Activated CD8-positive, alpha-beta memory T cell treated with anti-CD3 and anti-CD28 coated beads, Interleukin-2, amount 50 U/mL, for 4 hours (primary cell): Measurements from ENCODE around the gene ZBTB16.

Source experiments
- DNase-seq: peaks from one replicate; pipeline ENCODE4 v3.0.0-alpha.2; 2020

Gene ZBTB16

DNA sequence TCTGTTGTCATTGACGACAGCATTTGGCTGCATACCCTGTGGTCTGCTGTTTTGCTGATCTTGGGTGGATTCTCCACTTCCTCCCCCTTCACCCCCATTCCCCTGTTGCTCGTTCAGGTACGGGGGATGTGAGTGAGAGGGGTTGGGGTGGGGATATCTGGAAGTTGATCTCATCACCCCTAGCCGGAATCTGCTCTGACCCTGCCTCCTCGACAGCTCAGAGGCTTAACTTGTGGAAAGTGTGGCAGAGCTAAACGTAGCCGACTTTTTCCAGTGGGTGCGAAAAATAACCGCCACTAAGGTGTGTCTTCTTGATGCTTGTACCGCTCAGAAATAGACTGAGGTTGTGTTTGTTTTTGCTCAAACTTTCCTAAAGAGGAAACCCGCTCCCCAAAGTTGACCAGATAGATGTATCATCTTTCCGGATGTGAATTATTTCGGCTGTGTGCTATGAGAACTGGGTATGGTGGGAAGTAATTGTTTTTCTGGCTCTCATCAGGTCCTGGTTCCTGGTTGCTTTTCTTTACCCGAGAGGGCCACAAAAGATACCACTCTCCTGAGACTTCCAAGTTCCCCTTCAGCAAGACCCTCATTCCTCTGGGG, 6.6 kb downstream of the ZBTB16 start:
- DNase-seq = no peak

DNA sequence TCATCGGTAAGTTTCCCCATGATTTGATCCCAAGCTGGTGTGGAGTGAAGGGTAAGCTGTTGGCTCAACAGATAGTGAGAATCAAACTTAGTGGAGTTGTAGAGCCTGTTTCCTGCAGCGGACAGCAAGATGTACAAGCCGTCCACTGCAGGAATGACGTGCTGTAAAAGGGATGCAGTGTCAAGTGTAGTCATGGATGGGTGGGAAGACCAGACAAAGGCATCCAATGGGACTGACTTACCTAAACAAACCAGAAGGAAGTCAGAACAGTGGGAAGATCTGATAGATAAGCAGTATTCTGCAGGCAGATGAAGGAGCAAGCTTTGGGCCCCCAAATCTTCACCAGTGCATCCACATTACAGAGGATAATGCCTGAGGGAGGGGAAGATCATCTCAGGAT, 8.8 kb downstream of the ZBTB16 start:
- no peak for DNase-seq

DNA sequence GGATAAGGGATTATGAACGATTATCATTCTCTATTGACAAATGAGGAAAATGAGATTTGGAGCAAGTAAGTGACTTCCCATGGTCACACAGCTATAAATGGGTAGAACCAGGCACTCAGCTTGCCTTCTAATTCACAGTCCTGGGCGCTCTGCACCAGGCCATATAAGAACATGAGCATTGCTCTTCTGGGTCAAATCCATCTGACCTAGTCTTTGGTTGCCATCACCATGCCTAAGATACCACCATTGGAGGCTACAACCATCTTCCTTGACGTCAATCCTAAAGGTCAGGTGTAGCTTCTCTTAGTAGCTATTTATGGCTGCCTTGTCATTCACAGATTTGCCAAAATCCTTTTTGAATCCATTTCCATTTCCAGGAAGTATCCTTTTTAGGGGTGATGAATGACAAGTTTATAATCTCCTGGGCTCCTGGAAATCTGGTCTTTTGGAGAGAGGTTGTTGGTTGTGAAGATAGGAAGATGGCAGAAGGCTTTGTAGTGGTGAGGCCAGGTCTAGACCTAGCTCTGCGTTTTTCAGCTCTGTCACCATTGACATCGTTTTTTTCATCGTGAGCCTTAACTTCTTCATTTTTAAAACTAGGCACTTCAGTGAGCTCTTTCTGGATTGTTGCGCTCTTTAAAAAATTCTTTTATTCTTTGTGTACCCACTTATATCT, 11.1 kb downstream of the ZBTB16 start:
- no peak for DNase-seq

DNA sequence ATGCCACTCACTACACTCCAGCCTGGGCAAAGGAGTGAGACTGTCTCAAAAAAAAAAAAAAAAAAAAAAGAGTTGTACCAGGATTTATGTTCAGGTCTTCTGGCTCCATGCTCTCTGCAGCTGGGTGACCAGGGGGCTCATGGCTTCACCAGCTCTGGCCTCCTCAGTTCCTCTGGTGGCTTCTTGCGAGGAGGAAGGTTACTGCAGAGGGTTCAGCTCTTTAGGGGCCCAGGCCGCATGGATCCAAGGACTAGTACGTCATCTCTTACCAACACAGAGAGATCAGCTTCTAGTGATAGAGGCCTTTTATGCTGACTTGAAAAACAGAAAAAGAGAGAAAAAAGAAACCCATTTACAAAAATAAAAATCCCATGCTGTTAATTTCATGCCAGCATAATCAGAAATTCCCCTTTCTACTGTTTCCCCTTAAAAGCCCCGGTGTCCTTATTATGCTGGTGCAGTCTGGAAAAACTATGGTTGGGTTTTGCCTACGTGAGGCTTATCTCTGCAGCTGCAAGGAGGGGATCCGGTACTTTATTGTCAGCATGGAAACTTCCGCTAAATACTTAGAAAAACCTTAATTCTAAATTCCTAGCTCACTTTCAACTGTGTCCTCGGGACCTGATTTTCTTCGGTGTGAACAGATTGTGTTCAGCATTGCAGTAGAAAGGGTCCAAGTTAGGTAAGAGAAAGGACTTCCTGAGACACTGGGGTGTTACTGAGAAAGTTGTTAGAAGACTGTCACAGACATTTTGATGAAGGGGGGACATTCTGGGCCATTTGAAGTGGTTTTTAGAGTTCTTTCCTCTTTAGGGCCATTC, 13.7 kb downstream of the ZBTB16 start:
- no peak for DNase-seq

DNA sequence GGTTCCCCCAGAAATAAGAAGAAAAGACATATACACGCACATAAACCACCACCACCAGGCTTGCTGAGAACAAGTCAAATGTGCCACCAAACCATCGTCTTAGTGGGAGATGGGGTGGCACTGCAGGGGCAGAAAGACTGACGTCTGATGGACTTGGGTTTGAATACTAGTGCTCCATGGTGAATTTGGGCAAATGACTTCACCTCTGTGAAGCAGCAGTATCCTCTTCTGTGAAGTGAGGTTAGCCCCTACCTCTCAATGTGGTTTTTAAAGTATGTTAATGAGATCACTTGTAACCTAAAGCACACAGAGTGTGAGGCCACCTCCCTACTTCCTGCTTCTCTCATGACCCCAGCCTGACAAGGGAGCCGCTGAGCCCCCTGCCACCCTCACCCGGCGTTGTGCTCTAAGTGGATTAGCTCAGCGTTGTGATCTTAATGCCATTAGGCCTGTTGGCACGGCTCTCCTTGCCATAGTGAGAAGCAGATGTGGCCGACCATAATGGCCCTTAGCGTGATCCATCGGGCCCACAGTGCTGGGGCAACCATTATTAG, 14.4 kb downstream of the ZBTB16 start:
- no peak for DNase-seq

DNA sequence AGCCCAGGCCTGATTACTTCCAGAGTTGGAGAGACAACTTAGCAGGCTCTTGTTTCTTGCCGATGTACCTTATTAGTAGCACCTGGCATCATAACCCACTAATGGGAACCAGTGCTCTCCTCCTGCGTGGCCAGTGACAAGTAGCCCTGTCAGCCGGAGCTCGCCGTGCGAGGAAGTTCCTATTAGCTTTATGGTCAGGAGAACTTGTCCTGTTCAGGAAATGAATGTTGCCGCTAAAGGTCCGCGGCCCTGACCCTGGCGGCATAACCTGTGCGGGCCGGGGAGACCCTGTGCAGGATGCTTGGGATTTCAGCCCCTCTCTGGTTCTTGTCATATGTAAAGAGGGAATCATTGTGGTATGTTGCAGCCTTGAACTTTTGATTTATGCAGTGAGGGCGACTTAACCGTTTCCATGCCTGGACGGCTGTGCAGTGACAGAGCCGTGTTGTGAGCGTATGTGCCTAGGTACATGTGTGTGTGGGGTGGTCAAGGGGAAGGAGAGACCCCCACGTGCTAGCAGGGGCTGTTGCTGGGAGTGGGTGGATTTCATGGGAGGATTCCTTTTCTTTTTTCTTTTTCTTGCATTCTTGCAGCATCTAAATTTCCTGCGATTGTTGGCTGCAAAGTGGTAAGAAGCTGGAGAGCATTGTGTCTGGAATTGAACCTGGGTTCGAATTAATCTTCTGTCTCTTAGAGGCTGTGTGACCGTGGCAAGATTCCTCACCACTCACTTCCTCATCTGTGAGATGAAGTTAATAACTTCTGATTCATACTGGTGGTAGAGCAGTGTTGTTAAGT, 15.2 kb downstream of the ZBTB16 start:
- DNase-seq = no peak

DNA sequence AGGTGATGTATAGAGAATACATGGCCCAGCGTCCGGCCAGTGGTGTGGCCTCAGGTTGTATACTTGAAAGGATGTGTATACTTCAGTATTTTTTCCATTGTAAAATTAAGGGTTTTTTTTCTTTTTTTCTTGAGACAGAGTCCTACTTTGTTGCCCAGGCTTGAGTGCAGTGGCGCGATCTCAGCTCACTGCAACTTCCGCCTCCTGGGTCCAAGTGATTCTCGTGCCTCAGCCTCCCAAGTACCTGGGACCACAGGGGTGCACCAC, 15.8 kb downstream of the ZBTB16 start:
- DNase-seq = no peak

DNA sequence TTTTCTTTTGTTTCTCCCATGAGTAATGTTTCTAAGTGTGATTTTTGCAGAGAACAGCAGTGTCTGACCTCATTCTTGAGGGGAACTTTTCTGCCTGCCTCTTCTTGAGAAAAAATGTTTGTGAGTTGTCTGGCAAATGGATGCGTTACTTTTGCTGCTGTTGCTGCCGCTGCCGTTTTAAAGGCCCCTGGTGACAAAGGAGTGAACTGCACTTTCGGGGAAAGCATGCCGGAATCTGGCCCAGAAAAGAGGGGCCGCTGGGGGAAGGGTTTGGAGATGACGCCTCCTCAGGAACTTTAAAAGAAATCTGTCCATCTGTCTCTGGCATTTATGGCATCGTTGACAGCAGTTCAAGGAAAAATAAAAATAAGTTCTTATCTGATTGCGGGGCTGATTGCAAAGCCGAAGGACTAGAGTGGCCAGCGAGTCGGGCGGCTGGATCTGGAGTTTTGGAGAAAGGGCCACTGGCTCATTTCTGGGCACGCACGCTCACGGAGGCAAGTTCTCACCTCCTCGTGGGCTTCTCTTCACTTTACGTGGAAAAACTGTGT, 16.5 kb downstream of the ZBTB16 start:
- DNase-seq = peak; percentile 41

DNA sequence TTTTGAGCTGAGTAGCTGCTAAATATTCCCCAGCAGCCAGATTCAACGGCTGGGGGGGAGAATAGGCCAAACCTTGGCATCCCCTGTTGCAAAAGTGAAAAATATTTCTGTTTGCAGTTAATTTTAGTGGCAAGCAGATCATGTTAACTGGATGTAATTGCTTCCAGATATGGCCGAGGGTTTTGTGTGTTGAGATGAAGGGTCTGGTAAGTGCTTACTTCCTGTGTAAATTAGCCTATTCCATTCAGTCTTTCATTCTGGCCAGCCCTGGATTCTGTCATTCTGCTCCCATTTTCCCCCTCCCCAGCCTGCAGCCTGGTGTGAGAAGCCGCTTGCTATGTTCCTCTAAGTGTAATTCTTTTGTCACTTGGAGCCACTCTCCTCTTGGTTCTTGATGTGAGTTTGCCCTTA, 17.4 kb downstream of the ZBTB16 start:
- DNase-seq = no peak

DNA sequence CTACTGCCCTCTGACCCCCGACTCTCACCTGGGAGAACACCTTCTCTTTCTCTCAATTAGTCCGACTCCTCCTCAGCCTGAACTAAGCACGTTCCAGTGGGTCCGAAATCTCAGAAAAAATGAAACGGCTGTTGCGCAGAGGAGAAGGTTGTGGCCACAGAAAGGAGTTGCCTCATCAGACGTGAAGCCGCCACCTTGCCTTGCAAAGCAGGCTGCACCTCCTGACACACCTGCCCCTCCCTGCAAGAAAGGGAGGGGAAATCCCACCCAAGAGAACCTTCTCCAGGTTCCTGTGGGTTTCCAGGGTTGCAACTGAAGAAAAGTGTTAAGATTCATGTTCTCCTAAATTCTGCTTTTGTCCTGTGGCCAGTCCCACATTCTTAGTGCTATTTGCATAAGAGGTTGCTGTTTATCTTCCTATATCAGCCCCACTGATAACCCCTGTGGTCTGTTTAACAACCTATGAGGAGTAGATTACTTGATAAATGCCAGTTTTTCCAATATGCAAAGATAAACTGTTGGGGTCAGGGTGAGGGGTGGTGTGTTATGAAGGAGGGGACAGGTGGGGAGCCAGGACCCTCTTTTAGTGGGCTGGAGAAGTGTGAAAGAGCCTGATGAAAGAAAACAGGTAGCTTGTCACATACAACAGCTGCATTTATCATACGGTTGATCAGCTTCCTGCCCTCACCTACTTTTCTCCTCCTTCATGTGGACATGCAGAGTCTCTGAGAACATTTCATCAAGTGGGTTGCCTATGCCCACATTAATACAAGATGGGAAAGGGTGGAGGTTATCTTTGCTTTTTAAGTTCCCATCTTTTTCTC, 18.2 kb downstream of the ZBTB16 start:
- DNase-seq = no peak

DNA sequence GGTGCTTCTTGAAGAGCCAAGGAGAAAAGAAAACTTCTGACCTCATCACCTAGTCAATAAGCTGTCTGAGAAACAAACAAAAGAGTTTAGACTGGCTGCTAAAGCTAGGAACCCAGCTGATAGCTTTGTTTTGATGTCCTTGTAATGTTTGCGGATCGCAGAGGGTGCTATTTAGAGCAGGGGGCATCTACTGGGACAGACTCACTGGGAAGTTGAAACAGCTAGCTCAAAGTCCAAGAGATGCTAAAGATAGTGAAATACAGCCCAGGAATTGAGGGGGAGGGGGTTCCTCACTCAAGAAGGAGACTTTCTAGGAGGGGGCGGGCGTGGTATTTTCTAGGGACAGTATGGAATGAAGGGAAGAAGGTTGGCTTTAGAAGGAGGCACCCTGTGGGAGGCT, 18.9 kb downstream of the ZBTB16 start:
- no peak for DNase-seq

DNA sequence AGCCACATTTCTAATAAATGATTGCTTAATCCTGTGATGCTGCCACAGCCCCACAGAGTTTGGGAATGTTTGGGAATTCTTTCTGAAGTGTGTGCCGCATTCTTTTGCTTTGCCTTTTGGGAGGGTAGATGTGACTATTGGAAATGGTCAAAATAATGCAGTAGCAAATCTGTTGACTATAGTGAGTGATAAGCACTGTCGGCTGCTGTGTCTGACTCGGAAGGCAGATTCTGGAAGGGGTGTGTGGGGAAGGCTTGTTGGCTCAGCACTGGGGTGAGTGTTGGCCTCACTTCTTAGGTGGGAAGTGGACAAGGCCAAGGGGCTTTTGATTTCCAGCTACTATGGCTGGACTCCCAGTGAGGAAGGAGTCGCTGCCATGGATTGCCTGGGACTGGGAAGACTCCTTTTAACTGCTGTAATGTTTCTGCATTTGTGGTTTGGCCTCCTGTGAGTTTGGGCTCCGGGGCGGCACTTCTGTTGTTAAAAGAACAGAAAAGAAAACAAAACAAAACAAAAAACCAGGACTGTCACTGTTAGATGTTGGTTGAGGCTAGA, 20.1 kb downstream of the ZBTB16 start:
- no peak for DNase-seq

DNA sequence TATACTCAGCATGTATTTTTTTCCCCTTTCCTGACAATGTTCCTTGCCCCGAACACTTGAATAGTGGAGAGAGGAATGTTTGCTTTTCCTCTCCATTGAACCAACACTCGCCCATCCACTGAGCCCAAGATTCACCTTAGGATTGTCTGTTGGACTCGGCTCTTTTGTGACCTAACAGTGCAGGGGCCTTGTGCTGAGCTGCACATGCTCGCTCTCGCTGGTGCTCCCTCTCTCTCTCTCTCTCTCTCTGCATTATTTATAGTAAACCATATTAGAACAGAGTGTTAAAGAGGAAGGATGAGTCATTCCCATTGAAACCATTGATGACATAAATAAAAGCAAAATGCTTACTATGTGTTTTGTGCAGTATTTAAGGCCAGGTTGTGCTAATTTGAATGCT, 20.7 kb downstream of the ZBTB16 start:
- DNase-seq = no peak

DNA sequence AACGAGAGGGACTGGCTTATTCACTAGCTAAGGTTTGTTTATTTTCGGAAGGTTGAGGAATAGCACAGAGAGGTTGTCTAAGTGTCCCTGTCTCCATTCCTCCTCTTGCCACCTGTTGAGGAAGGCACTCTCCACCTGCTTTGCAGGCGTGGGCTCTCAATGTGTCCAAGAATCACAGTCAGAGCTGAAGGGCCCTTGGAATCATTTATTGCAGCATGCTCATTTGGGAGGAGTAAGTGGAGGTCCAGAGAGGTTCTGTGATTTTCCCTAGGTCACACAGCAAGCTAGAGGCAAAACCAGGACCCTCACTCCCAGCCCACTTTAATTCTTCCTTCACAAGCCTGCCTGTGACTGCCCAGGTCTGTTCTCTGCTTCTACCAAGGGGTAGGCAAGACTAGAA, 21.3 kb downstream of the ZBTB16 start:
- DNase-seq = no peak

DNA sequence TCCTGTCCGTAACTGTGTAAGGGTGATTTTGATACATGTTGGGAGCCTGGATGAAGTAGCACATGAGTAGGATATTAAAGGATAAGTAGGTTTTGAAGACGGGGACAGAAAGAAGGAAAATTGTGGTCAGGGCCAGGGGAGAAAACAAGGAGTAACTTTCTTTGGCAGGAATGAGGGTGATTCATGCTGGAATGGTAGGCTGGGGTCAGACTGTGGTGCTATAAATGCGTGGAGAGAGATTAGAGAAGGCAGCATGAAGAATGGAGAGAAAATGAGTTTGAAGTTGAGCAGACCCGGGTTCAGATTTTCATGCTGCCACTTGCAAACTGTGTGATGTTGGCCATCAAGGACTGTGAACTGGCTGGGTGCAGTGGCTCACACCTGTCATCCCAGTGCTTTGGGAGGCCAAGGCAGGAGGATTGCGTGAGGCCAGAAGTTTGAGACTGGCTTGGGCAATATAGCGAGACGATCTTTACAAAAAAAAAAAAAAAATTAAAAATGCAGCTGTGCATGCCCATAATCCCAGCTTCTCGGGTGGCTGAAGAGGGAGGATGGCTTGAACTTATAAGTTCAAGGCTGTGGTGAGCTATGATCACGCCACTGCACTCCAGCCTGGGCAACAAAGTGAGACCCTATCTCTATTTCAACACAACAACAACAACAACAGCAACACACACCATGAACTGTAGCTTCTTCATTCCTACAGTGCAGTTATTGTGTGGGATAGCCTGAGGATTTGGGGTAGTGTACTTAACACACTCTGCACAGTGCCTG, 22.3 kb downstream of the ZBTB16 start:
- no peak for DNase-seq

DNA sequence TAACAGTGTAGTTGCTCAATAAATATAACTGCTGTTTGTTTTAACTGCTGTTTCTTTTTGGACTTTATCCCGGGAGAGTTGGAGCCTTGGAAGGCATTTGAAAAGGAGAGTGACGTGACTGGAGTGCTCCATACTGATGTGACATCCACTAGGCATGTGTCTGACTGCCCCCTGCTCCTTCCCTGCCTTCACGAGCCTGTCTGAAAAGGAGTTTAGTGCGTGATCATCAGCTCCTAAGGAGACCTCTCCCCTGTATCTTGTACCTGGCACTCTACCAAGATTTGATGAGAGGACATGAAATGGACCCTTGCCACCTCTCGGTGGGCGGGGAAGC, 22.9 kb downstream of the ZBTB16 start:
- DNase-seq = no peak

DNA sequence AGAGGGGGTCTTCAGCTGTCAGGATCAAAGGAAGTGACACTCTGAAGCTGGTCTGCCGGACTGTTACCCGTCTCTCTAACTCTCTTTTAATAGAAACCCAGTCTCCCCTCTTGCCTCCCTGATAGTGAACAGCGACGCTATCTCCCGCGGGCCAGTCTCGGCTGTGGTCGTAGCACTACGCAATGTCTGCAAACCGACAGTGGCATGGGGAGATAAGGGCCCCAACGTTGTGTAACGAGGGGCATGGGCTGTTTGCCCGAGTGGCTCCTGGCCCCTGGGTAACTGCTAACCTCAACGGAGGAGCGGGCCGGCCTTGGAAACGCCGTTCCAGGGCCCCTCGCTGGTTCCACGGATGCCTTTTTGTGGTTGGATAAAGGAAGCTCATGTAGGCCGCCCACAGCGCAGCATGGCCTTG, 23.3 kb downstream of the ZBTB16 start:
- DNase-seq = no peak

DNA sequence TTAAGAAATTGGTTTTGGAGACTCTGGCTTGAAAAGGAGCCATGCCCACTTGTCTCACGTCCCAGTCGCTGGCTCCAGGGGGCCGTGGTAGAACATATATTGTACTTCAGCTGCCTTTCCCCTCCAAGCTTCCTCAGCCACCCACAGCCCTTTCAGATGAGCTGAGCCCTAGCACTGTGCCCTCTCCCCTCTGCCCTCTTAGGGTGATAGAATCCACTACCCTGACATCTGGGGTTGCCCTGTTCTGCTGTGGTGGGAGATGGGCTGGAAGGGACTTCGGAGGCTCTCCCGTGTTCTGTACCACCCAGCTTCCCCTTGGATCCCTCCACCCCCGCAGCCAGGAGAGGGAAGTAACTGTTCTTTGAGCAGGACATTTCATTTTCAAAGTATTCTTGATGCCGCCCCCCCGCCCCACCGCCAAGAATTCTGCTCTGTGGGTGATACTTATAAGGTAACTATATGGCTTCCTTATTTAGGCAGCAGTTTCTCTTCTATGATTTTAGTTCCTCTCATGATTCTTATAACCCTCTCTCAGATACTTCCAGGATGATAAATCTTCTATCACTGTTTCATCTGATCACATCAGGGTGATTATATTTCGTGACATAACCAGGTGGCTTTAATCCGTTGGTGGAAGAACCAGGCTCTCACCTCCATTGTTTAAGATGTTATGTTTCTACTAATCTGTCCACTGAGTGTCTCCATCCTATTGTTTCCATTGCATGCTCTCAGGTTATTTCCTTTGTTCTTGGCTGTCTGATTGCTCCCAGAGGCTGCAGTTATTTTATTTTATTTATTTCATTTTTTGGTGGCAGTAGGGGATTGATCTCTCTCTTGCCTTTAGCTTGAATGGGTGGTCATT, 24.1 kb downstream of the ZBTB16 start:
- no peak for DNase-seq

DNA sequence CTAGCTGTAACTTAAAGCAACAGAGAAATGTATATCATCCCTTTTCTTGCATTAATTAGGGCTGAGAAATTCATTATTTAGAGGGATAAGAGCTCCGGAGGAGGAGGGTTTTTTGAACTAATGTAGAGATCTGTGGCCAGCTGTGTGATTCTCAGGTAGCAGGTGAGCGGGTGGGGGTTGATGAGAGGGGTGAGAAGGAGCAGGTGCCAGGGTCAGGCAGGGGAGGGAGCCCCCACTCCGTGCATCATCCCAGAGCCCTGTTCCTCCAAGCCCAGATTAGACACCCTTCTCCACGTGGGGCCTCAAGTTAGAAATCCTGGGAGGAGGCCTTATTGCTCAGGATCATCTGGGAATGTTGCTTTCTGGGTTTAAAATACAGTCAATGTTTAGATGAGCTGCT, 24.9 kb downstream of the ZBTB16 start:
- DNase-seq = no peak
